HepG2 (cell line): ENCODE data around the gene COASY. TPM values are rescaled to one million over a fixed set of nuclear protein-coding genes. Genes with fewer than 3 reads are reported as not detected.
A peak's percentile ranks its signal among the peaks of the same experiment; 100 is the strongest.

ENCODE experiments used
- GATAD1 ChIP-seq: IDR thresholded peaks from 2 replicates; pipeline ENCODE4 v1.6.1; 2016; ENCODE audit warnings: missing genetic modification reagents, missing compliant biosample characterization
- HMGXB3 ChIP-seq: sonication (generic); formaldehyde crosslinking; IDR thresholded peaks from 2 replicates; pipeline ENCODE4 v1.4.0; 2020; ENCODE audit warnings: missing genetic modification reagents, borderline replicate concordance
- KDM6A ChIP-seq: IDR thresholded peaks from 2 replicates; pipeline ENCODE4 v1.6.1; 2016; ENCODE audit warnings: low read depth
- MAX ChIP-seq: IDR thresholded peaks from 2 replicates; pipeline ENCODE4 v1.6.1; 2012; ENCODE audit warnings: inconsistent platforms
- MTA3 ChIP-seq: sonication (generic); formaldehyde crosslinking; IDR thresholded peaks from 2 replicates; pipeline ENCODE4 v1.4.0; 2020; ENCODE audit warnings: missing genetic modification reagents
- STAT6 ChIP-seq: sonication (generic); formaldehyde crosslinking; IDR thresholded peaks from 2 replicates; pipeline ENCODE4 v1.4.0; 2020; ENCODE audit warnings: missing genetic modification reagents, mild to moderate bottlenecking, borderline replicate concordance
- THAP9 ChIP-seq: sonication (generic); formaldehyde crosslinking; IDR thresholded peaks from 2 replicates; pipeline ENCODE4; 2020; ENCODE audit warnings: missing genetic modification reagents, mild to moderate bottlenecking, borderline replicate concordance
- ZFYVE20 ChIP-seq: sonication (generic); formaldehyde crosslinking; IDR thresholded peaks from 2 replicates; pipeline ENCODE4 v1.8.0; 2023; ENCODE audit warnings: low read depth, mild to moderate bottlenecking, moderate library complexity, missing genetic modification reagents, borderline replicate concordance
- ZNF318 ChIP-seq: sonication (generic); formaldehyde crosslinking; IDR thresholded peaks from 2 replicates; pipeline ENCODE4 v1.4.0; 2020; ENCODE audit warnings: mild to moderate bottlenecking, missing genetic modification reagents
- ZNF749 ChIP-seq: sonication (generic); formaldehyde crosslinking; IDR thresholded peaks from 2 replicates; pipeline ENCODE4 v1.8.0; 2022; ENCODE audit warnings: mild to moderate bottlenecking, missing genetic modification reagents, moderate library complexity, borderline replicate concordance
- polyA plus RNA-seq, 8 experiments: library from polyadenylated mRNA; depleted of rRNA in 3 of 8; stranded (reverse) in 7 of 8; unstranded in 1 of 8; fragments of >200 nt; fragmentation: Illumina TruSeq in 4 of 8; extraction: Trizol in 4 of 8; gene quantifications; 2 replicates each; pipeline versions ENCODE4 v1.2.1 to v1.2.3, GENCODE V29; 2011 to 2016; ENCODE audit warnings: low read depth in 4 of 8, missing spikeins in 1 of 8, mixed read lengths in 1 of 8; ENCODE audit not compliant: insufficient read depth in 1 of 8
- total RNA-seq, 5 experiments: library from RNA; depleted of rRNA; stranded (reverse); fragments of >200 nt; fragmentation: Illumina TruSeq; extraction: Trizol; gene quantifications; 2 replicates each; pipeline ENCODE4 v1.2.3, GENCODE V29; 2016; ENCODE audit warnings: low read depth in 1 of 5

Gene COASY
- total and polyA plus RNA-seq, 2 of the 13 experiments (the other 11 are each of a cell fraction or from before 2014, with no cell fraction given): 90.7 to 125 TPM

GRCh38 chr17:42536048-42536371, 25.9 kb upstream of the COASY start, which contains the start of gene NAGLU (continued):
- TF ChIP-seq ZNF318 (CRISPR knock-in tag) (no peak), HMGXB3 (CRISPR knock-in tag) (peak; percentile 3; the same call in 1 of the 2 replicates), ZFYVE20 (0 out of 2 replicates have a peak, but pooled peaks have one; percentile 75), THAP9 (no peak), MAX (no peak; the same call in 1 of the 2 replicates), MTA3 (CRISPR knock-in tag) (no peak), GATAD1 (CRISPR knock-in tag) (no peak), ZNF749 (CRISPR knock-in tag) (0 out of 2 replicates have a peak, but pooled peaks have one; percentile 57), STAT6 (CRISPR knock-in tag) (no peak), KDM6A (no peak)
